HTERT RPE-1 (cell line): ENCODE results near the gene GIN1.
"Not testable (repeated sequence)": the region's sequence is repeated elsewhere in the genome, so short reads cannot be mapped to it uniquely, and the experiment has no call there.

Experiments used
- in situ Hi-C: fragments of 300-500 bp; cut with MboI; formaldehyde crosslinking; loops from 4 replicates; pipeline ENCODE4 v1.14.3; 2020; ENCODE audit warnings: low sequenced_read_pairs

GIN1 gene

DNA sequence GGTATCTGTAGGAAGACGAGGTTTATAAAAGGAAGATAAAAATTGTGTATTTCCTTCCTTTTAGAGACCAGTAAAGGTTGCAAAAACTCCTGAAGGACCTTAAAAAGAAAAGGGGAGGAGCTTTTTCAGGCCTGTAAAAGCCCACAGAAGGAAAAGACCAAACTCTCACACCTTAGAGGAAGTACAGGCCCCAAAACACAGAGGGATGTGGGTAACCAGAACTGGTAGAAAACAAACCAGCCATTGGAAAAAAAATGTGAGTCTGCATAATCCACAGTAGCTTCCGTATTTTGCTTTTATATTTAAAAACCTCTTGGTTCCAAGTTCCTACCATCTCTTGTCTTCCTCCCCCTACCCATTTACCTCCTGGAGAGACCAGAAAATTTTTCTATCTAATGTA is 8.5 kb downstream of the GIN1 start:
- in situ Hi-C loops = no loop called here

DNA sequence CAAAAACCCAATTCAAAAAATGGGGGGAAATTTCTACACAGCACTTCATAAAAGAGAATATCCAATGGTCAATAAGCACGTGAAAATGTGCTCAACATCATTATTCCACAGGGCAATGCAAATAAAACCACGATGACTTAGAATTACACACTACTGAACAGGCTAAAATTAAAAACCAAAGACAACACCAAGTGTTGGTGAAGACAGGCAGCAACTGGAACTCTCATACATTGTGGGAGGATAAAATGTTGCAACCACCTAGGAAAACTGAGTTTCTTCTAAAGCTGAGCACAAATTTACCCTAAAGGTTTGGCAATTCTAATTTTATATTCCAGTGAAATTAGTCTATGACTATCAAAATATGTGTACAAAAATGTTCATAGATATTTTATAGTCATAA is 9.5 kb downstream of the GIN1 start:
- in situ Hi-C loops = no loop called here

DNA sequence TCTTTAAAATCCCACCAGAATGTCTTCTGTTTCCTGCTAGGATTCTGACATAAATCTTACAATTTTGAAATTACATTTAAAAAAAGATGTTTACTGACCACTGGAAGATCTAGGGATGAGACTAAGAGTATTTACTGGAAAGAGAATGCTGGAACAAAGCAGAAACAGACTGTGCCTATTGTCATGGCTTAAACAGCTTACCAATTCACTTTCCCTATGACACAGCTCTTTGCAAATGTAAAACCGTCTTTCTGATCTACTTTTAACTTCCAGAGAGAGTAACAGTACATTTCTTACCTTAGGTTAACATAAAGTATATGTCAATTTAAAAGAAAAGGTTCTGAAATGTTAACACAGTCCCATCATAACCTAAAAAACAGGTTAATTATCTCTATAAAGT is 10.7 kb downstream of the GIN1 start:
- in situ Hi-C loops = no loop called here

DNA sequence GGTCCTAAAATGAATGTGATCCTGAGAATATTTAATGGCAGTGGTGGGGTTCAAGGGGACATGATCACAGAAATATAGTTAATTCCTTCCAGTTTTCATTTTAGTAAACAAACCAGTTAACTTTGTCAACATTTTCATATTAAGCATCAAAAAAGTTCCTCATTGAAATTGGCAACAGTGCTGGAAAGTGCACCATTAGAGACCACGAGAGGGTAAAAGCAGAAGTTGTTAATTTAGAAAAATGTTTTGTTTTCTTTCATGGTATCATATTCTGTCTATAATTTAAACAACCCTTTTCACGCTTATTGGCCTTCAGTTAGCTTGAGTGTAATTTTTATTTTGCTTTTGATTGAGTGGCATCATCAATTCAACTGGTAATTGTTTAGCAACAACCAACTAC is 11.9 kb downstream of the GIN1 start:
- in situ Hi-C loops = no loop called here

DNA sequence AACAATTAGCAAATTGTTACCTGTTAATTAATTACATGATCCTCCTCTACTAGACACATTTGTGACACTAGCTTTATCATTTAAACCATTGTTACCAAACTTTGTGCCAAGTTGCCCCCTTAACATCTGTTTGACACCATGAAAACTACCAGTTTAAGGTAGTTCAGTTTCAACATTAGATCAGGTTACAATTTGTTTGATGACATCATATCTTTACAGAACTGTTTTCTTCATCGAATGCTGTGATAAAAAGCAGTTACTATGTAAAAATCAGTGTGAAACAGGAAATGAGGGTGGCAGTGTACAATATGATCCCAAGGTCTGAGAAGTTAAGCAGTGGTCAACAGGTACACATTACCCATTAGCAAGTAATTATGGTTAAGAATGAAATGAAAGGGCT is 17.7 kb downstream of the GIN1 start:
- in situ Hi-C loops = no loop called here

DNA sequence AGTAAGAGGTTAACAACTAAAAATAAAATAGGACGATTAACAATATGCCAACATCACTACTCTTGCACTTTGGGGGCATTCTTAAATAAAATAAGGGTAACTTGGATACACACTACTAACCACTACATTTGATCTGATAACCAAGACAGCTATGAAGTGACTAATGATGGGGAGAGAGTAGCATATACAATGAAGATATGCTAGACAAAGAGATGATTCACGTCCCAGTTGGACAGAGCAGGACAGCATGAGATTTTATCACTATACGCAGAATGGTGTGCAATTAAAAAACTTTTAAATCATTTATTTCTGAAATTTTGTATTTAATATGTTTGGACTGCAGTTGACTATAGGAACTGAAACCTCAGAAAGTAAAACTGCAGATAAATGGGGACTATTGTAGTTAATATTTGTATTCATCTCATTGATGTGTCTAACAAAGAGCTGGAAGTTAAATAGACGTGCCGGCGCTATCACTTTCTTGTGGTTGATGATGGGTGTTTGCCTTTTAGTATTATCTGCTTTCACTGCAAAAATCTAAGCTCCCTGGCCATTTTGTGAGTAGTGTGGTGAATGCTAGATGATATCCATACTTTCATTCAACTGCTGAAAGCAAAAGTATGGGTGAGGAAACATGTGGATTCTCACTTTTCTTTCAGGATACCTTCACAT is 18.7 kb downstream of the GIN1 start:
- in situ Hi-C loops = no loop called here

DNA sequence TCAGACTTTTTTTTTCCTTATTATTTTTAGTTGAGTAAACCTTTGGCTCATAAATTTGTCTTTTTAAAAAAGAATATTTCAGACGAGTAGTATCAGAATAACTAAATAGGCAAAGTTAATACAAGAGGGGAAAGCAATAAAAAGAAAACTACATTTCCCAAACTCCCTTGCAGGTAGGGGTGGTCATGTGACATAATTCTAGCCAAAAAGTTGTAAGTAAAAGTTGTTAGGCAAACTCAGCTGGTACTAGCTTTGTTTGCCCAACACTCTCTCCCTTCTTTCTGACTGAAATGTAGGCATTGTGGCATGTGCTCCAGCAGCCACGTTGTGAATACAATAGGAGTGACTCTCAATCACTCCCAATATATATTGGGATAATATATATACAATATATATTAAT is 20.9 kb downstream of the GIN1 start:
- in situ Hi-C loops = no loop called here

DNA sequence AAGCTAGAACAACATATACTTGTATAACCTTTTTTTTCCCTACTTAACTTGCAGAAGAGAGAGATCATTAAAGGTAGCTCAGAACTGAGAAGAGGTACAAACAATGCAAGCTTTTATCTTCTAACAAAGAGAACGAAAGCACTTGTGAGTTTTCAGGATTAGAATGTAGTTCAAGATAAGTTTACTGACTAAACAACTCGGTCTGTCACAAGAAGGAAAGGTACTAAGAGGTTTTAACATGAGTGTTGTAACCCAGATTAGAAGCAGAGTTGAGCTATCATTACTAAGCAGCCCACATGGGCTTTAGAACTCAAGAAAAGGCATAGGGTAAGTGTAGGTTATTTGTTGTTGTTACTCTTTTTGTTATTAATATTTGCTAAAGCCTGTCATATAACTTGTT is 25.2 kb downstream of the GIN1 start:
- in situ Hi-C loops = no loop called here

DNA sequence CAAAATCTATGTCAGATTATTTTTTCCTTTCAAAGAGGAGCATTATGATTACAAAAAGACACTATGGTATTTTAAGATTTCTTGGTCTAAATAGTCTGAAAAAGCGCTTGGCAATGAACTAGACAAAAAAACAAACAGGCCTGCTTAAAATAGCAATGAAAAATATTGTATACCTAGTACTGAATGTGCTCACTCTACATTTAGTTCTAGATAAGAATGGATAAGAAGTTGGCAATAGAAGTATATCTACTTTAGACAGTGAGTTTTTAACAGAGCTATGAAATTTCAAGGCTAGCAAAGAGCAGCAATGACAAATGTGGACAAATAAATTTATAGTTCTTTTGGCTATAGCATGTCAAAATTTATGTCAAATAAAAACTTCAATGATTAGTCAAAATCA is 26.2 kb downstream of the GIN1 start:
- in situ Hi-C loops = no loop called here

DNA sequence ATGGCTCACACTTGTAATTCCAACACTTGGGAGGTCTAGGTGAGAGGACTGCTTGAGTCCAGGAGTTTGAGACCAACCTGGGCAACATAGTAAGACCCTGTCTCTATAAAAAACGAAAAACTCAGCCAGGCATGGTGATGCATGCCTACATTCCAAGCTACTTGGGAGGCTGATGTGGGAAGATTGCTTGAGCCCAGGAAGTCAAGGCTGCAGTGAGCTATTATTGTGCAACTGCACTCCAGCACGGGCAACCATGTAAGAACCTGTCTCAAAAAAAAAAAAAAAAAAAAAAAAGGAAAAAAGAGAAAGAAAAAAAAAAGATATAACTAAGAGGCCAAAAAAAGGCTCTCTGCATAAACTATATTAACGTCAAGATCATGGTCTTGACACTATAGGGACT is 27.3 kb downstream of the GIN1 start:
- in situ Hi-C loops = no loop called here

DNA sequence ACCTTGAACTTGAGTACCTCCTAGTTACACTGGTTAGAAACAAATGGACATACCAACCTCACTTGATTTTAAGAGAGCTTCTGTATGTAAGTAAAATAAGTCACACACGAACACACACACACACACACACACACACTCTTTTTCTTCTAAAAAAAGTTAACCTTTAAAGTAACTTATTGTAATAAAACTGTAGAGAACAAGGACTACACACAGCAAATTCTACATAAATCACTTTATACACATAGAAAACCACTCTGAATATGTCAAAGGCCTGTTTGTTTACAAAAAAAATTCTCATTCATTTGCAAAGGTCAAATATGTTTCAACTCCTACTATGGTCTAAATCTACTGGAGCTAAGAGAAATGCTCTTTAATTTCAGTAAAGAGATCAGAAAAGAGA is 29.1 kb downstream of the GIN1 start:
- in situ Hi-C loops = no loop called here

DNA sequence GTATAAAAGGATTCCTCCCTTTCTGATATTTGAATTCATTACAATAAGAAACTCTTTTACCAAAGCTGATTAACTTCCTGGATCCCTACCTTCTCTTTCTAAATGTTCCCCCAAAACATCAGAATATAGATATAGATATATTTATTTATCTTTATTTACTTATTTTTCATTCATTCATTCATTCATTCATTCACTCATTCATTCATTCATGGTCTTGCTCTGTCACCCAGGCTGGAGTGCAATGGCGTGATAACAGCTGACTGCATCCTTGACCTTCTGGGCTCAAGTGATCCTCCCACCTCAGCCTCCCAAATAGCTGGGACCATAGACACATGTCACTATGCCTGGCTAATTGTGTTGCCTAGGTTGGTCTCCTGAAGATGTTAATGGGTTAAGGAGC is 30.7 kb downstream of the GIN1 start:
- in situ Hi-C loops = no loop called here

DNA sequence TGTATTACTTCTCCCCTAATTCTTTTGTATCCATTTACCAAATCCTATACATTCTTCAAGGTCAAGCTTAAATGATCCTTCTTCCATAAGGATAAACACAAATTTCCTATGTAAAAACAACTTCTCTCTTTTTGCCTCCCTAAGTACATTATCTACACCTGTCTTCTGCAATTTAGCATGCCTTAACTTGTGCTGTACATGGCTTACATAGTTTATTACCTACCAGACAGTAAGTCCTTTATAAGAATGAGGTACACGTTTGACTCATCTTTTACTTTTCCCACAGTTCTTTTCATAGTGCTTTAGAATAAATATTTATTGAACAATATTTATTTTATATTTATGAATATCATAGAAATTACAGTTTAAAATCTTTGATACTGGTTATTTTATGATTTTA is 33.4 kb downstream of the GIN1 start:
- in situ Hi-C loops = no loop called here

DNA sequence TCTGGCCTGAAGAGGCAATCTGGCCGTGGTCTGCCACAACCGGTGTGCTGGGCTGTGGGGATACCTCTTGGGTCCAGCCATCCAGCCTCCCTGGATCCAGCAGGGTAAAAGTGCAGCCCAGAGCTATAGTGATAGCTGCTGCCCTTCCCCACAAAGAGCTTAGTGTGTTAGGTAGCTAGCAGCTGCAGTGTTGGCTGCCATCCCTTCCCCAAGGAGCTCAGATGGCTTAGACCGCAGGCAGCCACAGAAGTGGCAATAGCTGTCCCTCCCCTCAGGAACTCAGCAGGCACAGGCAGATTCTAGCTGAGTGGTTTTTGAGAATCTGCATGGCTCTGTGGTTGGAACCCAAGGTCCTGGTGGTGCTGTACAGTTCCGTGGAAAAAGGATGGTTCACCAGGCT is 40.1 kb downstream of the GIN1 start:
- in situ Hi-C loops = no loop called here

DNA sequence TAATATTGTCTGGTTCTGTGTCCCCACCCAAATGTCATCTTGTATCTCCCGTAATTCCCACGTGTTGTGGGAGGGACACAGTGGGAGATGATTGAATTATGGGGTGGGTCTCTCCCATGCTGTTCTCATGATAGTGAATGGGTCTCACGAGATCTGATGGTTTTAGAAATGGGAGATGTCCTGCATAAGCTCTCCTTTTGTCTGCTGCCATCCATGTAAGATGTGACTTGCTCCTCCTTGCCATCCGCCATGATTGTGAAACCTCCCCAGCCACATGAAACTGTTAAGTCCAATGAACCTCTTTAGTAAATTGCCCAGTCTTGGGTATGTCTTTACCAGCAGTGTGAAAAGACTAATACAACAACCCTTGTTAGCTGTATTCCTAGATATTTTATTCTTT is 44.5 kb downstream of the GIN1 start:
- in situ Hi-C loops = no loop called here

DNA sequence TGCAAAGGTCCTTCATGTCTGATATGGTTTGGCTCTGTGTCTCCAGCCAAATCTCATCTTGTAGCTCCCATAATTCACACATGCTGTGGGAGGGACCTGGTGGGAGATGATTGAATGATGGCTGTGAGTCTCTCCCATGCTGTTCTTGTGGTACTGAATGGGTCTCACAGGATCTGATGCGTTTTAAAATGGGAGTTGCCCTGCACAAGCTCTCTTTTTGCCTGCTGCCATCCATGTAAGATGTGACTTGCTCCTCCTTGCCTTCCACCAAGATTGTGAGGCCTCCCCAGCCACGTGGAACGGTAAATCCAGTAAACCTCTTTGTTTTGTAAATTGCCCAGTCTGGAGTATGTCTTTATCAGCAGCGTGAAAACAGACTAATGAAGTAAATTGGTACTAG is 46.4 kb downstream of the GIN1 start:
- in situ Hi-C loops = not testable (repeated sequence)

DNA sequence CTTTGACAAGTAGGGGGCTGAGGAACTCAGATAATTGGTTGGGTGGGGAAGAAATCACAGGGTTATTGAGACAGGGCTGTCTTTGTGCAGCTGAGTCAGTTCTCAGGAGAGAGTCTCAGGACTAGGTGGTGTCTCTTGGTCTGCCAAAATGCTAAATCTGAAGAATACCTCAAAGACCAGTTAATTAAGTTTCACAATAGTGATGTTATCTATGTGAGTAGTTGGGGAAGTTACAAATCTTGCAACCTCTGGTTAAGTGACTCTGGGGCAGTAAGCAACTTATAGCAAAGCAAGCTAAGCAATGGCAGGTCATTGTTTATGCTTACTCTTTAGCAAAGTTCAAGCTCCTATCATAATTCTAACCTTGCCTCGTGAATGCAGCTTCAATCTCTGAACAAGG is 53.6 kb downstream of the GIN1 start:
- in situ Hi-C loops = no loop called here

DNA sequence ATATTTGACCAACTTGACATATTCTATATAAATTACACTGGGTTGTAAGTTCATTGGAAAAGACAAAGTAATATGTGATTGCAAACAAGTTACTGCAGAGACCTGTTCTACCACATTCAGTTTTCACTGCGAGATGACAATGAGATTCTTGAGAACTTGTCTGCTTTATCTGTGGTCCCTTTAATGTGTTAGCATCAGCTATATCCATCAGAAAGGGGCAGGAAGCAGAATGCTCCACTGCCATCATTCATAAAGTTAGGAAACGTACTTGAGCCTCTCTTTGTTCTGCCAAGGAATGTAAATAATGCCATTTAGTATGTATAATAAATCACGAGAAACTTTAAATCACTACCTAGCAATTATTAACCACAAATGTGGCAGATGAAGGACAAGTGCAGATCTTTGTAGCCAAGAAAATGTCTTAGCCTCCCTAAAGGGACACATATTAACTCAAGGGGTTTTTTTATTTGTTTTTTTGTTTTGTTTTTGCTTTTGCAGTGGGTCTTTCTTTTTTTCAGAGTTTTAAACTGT is 59.4 kb downstream of the GIN1 start:
- in situ Hi-C loops = no loop called here

DNA sequence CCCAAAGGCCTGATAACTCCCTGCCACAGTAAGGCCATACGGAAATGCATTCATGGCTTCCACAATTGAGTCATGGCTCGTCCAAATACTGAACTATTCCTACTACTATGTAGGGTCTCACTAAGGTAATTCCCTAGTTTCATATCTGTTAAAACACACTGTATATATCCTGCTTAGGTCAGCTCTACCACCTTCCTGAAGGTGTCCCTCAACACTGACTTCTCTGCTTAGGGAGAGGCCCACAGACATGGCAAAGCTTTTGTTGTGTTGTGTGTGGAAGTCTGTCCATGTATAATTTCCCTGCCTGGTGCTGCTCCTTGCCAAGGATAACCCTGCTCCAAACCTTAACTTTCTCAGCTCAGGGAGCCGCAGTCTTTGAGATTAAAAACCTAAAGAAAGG is 60.4 kb downstream of the GIN1 start:
- in situ Hi-C loops = no loop called here

DNA sequence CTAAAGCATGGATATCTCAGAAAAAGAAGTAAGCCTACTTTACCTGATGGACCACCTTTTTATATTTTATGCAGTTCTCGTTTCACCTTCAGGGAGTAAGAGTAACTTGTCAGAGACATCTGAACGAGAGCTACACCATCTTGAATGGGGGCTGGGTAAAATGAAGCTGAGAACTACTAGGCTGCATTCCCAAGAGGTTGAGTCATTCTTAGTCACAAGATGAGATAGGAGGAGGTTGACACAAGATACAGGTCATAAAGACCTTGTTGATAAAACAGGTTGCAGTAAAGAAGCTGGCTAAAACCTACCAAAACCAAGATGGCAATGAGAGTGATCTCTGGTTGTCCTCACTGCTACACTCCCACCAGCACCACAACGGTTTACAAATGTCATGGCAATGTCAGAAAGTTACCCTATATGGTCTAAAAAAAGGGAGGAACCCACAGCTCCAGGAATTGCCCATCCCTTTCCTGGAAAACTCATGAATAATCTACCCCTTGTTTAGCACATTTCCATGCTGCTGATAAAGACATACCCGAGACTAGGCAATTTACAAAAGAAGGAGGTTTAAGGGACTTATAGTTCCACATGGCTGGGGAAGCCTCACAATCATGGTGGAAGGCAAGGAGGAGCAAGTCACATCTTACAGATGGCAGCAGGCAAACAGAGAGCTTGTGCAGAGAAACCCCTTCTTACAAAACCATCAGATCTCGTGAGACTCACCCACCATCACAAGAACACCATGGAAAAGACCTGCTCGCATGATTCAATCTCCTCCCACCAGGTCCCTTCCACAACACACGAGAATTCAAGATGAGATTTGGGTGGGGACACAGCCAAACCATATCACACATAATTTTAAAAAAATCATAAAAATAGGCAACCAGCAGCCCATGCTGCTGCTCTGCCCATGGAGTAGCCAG is 62.5 kb downstream of the GIN1 start:
- in situ Hi-C loops = no loop called here

DNA sequence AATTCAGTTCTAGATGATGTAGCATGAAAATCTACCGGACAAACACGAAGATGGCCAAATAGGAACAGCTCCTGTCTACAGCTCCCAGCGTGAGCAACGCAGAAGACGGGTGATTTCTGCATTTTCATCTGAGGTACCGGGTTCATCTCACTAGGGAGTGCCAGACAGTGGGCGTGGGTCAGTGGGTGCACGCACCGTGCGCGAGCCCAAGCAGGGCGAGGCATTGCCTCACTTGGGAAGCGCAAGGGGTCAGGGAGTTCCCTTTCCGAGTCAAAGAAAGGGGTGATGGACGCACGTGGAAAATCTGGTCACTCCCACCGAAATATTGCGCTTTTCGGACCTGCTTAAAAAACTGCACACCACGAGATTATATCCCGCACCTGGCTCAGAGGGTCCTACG is 73.2 kb downstream of the GIN1 start:
- in situ Hi-C loops = not testable (repeated sequence)

DNA sequence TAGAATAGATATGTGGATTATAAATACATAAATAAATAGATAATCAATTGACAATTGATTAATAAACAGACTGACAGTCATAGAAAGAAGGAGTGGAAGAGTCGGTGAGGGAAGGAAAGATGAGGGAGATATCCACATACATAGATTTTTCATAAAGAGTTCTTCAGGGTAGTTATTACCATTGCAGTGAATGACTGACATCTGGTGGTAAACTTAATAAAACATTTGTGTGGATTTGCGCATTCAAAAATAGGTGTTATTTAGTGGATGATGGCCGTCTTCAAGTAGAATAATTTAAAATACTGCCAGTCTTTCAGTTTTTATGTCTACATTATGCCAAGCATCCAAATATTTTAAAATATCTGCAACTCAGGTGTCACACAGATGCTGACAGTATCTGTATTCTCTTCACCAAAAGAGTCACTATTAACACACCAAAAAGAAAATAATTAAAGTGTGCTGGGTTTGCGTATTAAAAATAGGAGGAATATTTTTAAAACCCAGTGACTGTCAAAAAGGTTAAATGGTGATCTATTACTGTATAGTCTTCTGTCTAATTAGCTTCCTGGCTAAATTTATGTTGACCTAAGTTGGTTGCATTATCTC is 78.8 kb downstream of the GIN1 start:
- in situ Hi-C loops = no loop called here
